Stimulated activated CD8-positive, alpha-beta memory T cell treated with anti-CD3 and anti-CD28 coated beads, Interleukin-7, amount 100 ng/mL, for 1 hour (primary cell): ENCODE results near the gene PTPN1.

Experiments used
- DNase-seq, 2 donors: peaks; one replicate each; pipeline ENCODE4 v3.0.0-alpha.2; 2020; ENCODE audit warnings: low read depth in 2 of 2

Gene PTPN1

GRCh38 chr20:50634191-50634590 is 124.0 kb downstream of the PTPN1 start:
- no peak for DNase-seq
